AG09319 (cell line): ENCODE data around the gene GTF3C5.

Experiments
- DNase-seq: peaks from one replicate; pipeline ENCODE4 v3.0.0-alpha.2; 2010; ENCODE audit warnings: low read depth; ENCODE audit errors: extremely low read depth
- CTCF ChIP-seq: IDR thresholded peaks from 2 replicates; pipeline ENCODE4 v1.5.1; 2011; ENCODE audit warnings: low read depth, mild to moderate bottlenecking, inconsistent platforms, low read length, moderate library complexity

The GTF3C5 gene

GRCh38 chr9:133044661-133045060, 13.9 kb downstream of the GTF3C5 start:
- no peak for DNase-seq

DNA sequence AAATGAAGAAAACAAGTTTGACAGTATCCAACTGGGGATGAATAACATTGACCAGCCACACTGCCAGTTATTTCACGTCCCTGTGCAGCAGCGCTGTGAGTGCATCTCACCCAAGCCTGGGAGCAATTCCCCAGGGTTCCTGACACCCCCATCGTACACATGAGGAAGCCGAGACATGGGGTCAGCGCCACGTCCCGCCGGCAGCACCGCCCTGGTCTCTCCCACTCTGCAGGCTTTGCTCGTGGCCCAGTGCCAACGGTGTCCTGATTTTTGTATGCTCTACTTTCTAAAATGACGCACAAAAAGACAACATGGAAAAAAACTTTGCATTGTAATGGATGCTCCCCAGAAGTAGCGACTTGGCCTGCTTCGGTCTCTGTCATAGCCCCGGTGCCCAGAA, 14.3 kb downstream of the GTF3C5 start:
- DNase-seq, result no peak
- no peak for TF ChIP-seq CTCF

More at GRCh38 chr9:133044661-133045060, 13.9 kb downstream of the GTF3C5 start:
- TF ChIP-seq CTCF, result no peak

- no peak for DNase-seq
- TF ChIP-seq CTCF, result no peak
Observed at GRCh38 chr9:133046196-133046899, 15.6 kb downstream of the GTF3C5 start.

DNA sequence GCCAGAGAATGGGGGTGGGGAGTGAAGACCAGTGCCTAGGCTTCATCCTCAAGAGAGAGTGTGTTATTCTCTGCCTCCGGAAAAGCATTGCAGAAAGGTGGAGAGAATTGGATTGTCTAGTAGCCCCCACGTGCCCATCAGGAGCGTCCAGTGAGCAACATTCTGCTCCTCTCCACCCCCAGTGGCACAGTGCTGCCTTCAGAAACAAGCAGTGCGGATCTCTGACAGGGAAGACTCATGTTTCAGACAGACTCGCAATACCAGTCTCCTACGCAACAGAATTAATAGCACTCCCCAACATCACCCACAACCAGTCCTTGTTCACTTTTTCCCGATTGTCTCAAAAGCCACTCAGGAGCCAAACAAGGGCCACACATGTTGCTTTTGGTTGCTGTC, 16.1 kb downstream of the GTF3C5 start:
- DNase-seq, result no peak

GRCh38 chr9:133048595-133048994, 17.8 kb downstream of the GTF3C5 start:
- no peak for DNase-seq
- TF ChIP-seq CTCF, result peak; percentile 49

More for the DNA sequence above, 16.1 kb downstream of the GTF3C5 start:
- TF ChIP-seq CTCF, result no peak

- no peak for DNase-seq
- no peak for TF ChIP-seq CTCF
Observed at GRCh38 chr9:133049043-133049442, 18.2 kb downstream of the GTF3C5 start.

GRCh38 chr9:133050142-133050541, 19.3 kb downstream of the GTF3C5 start:
- DNase-seq, result no peak
- no peak for TF ChIP-seq CTCF
